Measurements from ENCODE around the gene KITLG. TPM values are rescaled to one million over a fixed set of nuclear protein-coding genes. Genes with fewer than 3 reads are reported as not detected.

The KITLG gene
- total RNA-seq, result 5.9 and 12.0 TPM in 2 replicates

GRCh38 chr12:88580051-88580871 lies at the start of gene KITLG:
Gene KITLG, minus strand, starts transcription at chr12:88580471. Its CDS starts 193 bp downstream, at chr12:88580278.

Small RNAs within 50 kb of the gene (small RNA-seq; reads per million reads assigned to genes)
- gene RNU1-117P, result 0.26 reads per million
